HL-60 (cell line): ENCODE results near the gene LCE6A.

Source experiments
- CTCF ChIP-seq: IDR thresholded peaks from one replicate; pipeline ENCODE4 v1.5.1; 2011; ENCODE audit warnings: low read length, control low read depth, inconsistent platforms; ENCODE audit not compliant: insufficient read depth
- GABPA ChIP-seq: IDR thresholded peaks from 2 replicates; pipeline ENCODE4 v1.6.1; 2012; ENCODE audit warnings: low read depth
- POLR2AphosphoS5 ChIP-seq: IDR thresholded peaks from 2 replicates; pipeline ENCODE4 v1.6.1; 2012; ENCODE audit warnings: low read depth
- SPI1 ChIP-seq: IDR thresholded peaks from 2 replicates; pipeline ENCODE4 v1.6.1; 2012; ENCODE audit warnings: low read depth, mild to moderate bottlenecking, borderline replicate concordance
- TF ChIP-seq, protein P1 (sequence below): IDR thresholded peaks from 2 replicates; pipeline ENCODE4 v1.6.1; 2012; ENCODE audit warnings: low read depth; ENCODE audit not compliant: insufficient replicate concordance

DNA sequence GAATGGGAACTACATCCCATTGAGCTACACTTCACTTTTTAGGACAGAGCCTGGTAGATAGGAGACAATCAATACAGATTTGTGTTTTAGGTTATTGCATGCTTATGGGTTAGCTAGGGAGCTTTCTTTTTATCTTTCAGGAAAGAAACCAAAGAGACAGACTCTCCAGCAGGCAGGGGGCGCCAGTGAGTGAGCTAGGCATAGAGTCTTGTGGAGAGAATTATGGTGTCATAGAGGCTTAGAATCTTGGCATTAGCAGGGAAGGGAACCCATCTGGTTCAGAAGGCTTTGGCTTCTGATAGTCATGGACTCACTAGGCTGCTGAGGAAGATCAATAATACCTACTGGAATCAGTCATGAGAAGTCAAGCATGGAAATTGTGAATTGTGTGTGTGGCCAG is 35.4 kb downstream of the LCE6A start, which contains the start of gene SMCP:
- TF ChIP-seq CTCF (no peak), POLR2AphosphoS5 (no peak), GABPA (no peak), SPI1 (no peak)
- TF ChIP-seq, protein P1, sequence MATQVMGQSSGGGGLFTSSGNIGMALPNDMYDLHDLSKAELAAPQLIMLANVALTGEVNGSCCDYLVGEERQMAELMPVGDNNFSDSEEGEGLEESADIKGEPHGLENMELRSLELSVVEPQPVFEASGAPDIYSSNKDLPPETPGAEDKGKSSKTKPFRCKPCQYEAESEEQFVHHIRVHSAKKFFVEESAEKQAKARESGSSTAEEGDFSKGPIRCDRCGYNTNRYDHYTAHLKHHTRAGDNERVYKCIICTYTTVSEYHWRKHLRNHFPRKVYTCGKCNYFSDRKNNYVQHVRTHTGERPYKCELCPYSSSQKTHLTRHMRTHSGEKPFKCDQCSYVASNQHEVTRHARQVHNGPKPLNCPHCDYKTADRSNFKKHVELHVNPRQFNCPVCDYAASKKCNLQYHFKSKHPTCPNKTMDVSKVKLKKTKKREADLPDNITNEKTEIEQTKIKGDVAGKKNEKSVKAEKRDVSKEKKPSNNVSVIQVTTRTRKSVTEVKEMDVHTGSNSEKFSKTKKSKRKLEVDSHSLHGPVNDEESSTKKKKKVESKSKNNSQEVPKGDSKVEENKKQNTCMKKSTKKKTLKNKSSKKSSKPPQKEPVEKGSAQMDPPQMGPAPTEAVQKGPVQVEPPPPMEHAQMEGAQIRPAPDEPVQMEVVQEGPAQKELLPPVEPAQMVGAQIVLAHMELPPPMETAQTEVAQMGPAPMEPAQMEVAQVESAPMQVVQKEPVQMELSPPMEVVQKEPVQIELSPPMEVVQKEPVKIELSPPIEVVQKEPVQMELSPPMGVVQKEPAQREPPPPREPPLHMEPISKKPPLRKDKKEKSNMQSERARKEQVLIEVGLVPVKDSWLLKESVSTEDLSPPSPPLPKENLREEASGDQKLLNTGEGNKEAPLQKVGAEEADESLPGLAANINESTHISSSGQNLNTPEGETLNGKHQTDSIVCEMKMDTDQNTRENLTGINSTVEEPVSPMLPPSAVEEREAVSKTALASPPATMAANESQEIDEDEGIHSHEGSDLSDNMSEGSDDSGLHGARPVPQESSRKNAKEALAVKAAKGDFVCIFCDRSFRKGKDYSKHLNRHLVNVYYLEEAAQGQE, result no peak
